HG03442 (cell line): ENCODE measurements around the gene ASPA.

ENCODE experiments used
- ATAC-seq: cut with Tn5 transposase; IDR thresholded peaks from one replicate; pipeline ENCODE4 v1.9.1; 2021; ENCODE audit warnings: mild to moderate bottlenecking, moderate library complexity; ENCODE audit not compliant: unreplicated experiment

ASPA gene

GRCh38 chr17:3532859-3533142, 57.0 kb downstream of the ASPA start:
- no peak for ATAC-seq

GRCh38 chr17:3533752-3534151, 58.0 kb downstream of the ASPA start:
- ATAC-seq: no peak

GRCh38 chr17:3534881-3535252, 59.1 kb downstream of the ASPA start:
- no peak for ATAC-seq

- ATAC-seq: no peak
Measured at GRCh38 chr17:3535253-3535995, 59.6 kb downstream of the ASPA start.

- no peak for ATAC-seq
Measured at GRCh38 chr17:3536716-3537115, 60.9 kb downstream of the ASPA start.

GRCh38 chr17:3539881-3540540, 64.2 kb downstream of the ASPA start:
- no peak for ATAC-seq

- no peak for ATAC-seq
Measured at GRCh38 chr17:3542410-3543088, 66.8 kb downstream of the ASPA start.

GRCh38 chr17:3543453-3543852, 67.7 kb downstream of the ASPA start:
- ATAC-seq: no peak

GRCh38 chr17:3544365-3544764, 68.6 kb downstream of the ASPA start:
- ATAC-seq: no peak

GRCh38 chr17:3545151-3545550, 69.4 kb downstream of the ASPA start:
- no peak for ATAC-seq

GRCh38 chr17:3546521-3546920, 70.7 kb downstream of the ASPA start:
- no peak for ATAC-seq

- ATAC-seq: no peak
Measured at GRCh38 chr17:3546997-3547396, 71.2 kb downstream of the ASPA start.

GRCh38 chr17:3547628-3548027, 71.8 kb downstream of the ASPA start:
- no peak for ATAC-seq

- no peak for ATAC-seq
Measured at GRCh38 chr17:3549610-3550162, 73.9 kb downstream of the ASPA start.

GRCh38 chr17:3551189-3551588, 75.4 kb downstream of the ASPA start:
- ATAC-seq: no peak

GRCh38 chr17:3552916-3553315, 77.1 kb downstream of the ASPA start:
- no peak for ATAC-seq
